Muscle layer of colon (tissue), 2 donors: ENCODE results near the gene PKN1.

Source experiments
- H3K27ac ChIP-seq: one replicate; pipeline ENCODE4 v1.7.0; 2013; ENCODE audit warnings: low read depth, mild to moderate bottlenecking, low read length, moderate library complexity
- H3K27me3 ChIP-seq, 2 donors: one replicate each; pipeline ENCODE4 v1.7.0; 2013; ENCODE audit warnings: low read length in 2 of 2, mild to moderate bottlenecking in 2 of 2; ENCODE audit not compliant: insufficient read depth in 2 of 2, control insufficient read depth in 1 of 2
- H3K36me3 ChIP-seq: one replicate; pipeline ENCODE4 v1.7.0; 2013; ENCODE audit warnings: mild to moderate bottlenecking, low read length; ENCODE audit not compliant: insufficient read depth
- H3K4me1 ChIP-seq: one replicate; pipeline ENCODE4 v1.7.0; 2013; ENCODE audit warnings: mild to moderate bottlenecking, low read length; ENCODE audit not compliant: insufficient read depth
- H3K4me3 ChIP-seq, 2 donors: one replicate each; pipeline ENCODE4 v1.7.0; 2013; ENCODE audit warnings: low read length in 2 of 2, low read depth in 1 of 2, mild to moderate bottlenecking in 1 of 2, moderate library complexity in 1 of 2
- H3K9ac ChIP-seq: one replicate; pipeline ENCODE4 v1.7.0; 2013; ENCODE audit warnings: low read length
- H3K9me3 ChIP-seq: one replicate; pipeline ENCODE4 v1.7.0; 2013; ENCODE audit warnings: mild to moderate bottlenecking, low read length
- donor health status: abdominal sarcoma.
- donor health status: Adenocarcinoma of cecum.

Gene PKN1

DNA sequence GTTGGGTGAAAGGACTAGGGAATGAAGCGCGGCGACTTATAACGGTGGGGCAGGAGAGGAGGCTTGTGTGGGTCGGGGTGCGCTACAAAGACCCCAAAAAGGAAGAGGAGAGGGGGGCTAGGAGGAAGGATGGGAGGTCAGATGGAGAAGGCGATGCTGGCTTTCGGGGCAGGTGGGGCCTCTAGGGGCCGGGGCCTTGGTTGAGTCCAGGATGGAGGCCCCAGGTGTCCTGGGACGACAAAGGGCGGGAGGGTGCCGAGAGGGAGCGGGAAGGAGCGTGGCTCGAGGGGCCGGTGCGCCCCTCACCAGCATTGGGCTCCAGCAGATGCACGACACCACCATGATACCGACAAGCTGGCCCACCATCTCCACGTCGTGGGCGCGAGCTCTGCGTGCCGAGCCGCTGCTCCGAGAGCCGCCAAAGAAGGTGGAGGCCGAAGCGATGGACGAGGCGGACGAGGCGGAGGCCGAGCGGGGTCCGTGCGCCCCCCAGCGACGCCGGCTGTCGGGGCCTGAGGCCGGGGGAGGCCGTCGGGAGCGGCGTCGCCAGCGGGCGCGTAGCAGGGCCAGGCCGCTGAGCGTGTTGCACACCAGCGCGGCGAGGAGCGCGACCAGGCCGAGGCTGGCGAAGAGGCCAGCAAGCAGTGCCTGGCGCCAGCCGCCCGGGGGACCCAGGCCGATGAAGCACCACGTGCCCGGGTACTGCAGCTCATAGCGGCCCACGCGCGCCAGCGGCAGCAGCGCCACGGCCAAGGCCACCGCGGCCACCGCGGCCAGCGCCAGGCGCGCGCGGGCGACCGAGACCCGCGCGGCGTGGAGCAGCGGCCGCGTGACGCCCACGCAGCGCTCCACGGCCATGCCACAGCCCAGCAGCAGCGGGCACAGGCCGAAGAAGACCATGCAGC is 40.2 kb downstream of the PKN1 start:
- peaks cover 33% of the 10 kb centered on the region for H3K36me3 ChIP-seq
- no peaks in the 10 kb centered on the region for H3K9me3 ChIP-seq
- peaks cover 10 to 43% of the 10 kb centered on the region in 2 donors for H3K27me3 ChIP-seq
- H3K27ac ChIP-seq = no peak overlapping the region
- H3K4me1 ChIP-seq = peaks cover 18% of the 10 kb centered on the region
- no peak overlapping the region for H3K9ac ChIP-seq
- no peak overlapping the region for H3K4me3 ChIP-seq

- no peak overlapping the region for H3K9ac ChIP-seq
Measured at GRCh38 chr19:14473978-14474578, 41.0 kb downstream of the PKN1 start.

DNA sequence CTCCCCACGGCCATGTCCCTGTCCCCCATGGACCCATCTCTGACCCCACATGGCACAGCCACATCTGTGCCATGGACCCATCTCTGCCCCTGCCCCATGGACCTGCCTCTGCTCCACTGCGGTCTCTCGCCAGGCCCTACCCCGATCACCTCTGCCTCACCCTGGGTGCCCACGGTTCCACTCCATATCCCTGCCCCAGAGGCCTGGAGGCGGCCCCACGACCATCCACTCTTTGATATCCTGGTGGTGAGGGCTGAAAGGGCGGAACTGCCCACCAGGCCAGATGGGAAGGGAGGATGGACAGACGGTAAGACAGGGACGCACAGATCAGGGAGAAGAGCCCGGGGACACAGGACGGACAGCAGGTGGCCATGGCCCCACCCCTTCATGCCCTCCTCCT is 41.7 kb downstream of the PKN1 start:
- Histone ChIP-seq H3K9ac (no peak overlapping the region), H3K9me3 (no peaks in the 10 kb centered on the region), H3K4me3 (no peak overlapping the region), H3K27me3 (peaks cover 10 to 43% of the 10 kb centered on the region in 2 donors), H3K36me3 (peaks cover 25% of the 10 kb centered on the region), H3K4me1 (peaks cover 18% of the 10 kb centered on the region), H3K27ac (no peak overlapping the region)

More at GRCh38 chr19:14473978-14474578, 41.0 kb downstream of the PKN1 start:
- peaks cover 10 to 43% of the 10 kb centered on the region in 2 donors for H3K27me3 ChIP-seq
- H3K36me3 ChIP-seq = peaks cover 27% of the 10 kb centered on the region
- no peak overlapping the region for H3K27ac ChIP-seq
- no peak overlapping the region for H3K4me3 ChIP-seq
- peaks cover 18% of the 10 kb centered on the region for H3K4me1 ChIP-seq
- no peaks in the 10 kb centered on the region for H3K9me3 ChIP-seq

DNA sequence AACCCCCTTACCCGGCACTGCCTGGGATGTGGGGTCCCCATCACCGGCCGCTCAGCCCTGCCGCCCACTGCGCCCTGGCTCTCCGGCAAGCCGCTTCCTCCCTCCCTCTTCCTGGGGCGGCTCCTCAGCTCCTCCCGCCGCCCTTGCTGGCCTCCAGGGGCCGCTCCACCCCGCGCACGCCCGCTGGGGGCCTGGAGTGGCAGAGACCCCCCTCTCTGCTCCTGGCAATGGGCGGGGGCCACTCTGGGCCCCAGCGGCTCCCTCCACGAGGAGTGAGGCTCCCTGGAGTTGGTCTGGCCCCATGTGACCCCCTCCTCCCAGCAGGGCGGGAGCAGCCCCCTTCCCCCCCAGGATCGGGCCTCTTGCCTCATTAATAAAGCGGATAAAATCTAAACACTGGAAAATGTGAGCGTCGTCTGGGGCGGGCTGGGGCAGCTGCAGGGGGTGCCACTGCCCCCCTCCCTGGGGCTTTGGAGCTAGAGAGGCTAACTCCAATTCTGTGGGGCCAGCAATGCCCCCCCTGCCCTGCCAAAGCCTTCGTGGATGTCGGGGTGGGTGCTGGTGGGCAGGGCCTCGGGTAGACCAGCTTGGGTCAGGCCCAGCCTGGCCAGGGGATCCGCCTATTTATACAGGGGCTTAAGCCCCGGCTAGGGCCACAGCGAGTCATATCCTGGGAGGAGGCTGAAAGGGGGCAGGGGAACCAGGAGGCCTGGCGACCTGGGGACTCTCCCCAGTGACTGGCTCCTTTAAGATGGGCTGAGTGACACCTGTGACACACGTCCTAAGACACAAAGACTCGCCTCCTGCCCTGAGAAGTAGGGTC is 42.4 kb downstream of the PKN1 start, which contains the start of gene PTGER1:
PTGER1 (minus strand) TSS at position 104 of the 823 bp plus-strand sequence. CDS start 1,034 bp downstream, outside the sequence.
- Histone ChIP-seq H3K9ac (no peak within 1 kb of the TSS), H3K4me3 (no peak within 1 kb of the TSS), H3K9me3 (no peaks in the 10 kb centered on the region), H3K27ac (no peak within 1 kb of the TSS), H3K4me1 (peaks cover 18% of the 10 kb centered on the region), H3K36me3 (peaks cover 21% of the 10 kb centered on the region), H3K27me3 (peaks cover 10 to 43% of the 10 kb centered on the region in 2 donors)

DNA sequence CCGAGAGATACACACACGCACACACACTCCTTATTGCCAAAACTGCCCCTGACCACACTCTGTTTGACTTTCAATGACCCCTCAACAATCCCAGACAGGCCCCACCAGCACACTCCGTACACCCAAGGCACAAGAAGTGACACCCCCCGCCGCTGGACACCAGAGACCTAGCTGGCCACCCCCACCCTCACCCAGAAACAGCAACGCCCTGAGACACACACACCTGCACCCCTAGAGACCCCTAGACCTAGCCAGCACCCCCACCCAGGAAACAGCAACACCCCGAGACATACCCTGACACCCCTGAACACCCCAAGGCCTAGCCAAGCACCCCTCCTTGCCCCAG is 43.2 kb downstream of the PKN1 start:
- Histone ChIP-seq H3K9me3 (no peaks in the 10 kb centered on the region), H3K4me1 (peaks cover 18% of the 10 kb centered on the region), H3K27me3 (peaks cover 10 to 42% of the 10 kb centered on the region in 2 donors), H3K9ac (no peak overlapping the region), H3K36me3 (peaks cover 17% of the 10 kb centered on the region), H3K27ac (no peak overlapping the region), H3K4me3 (no peak overlapping the region)

GRCh38 chr19:14476673-14477401 is 43.7 kb downstream of the PKN1 start:
- peaks cover 18% of the 10 kb centered on the region for H3K4me1 ChIP-seq
- no peak overlapping the region for H3K27ac ChIP-seq
- peaks cover 17% of the 10 kb centered on the region for H3K36me3 ChIP-seq
- H3K9ac ChIP-seq = no peak overlapping the region
- H3K27me3 ChIP-seq = peaks cover 10 to 36% of the 10 kb centered on the region in 2 donors
- H3K9me3 ChIP-seq = no peaks in the 10 kb centered on the region
- no peak overlapping the region for H3K4me3 ChIP-seq

- Histone ChIP-seq H3K9ac (no peak overlapping the region), H3K9me3 (no peaks in the 10 kb centered on the region), H3K36me3 (peaks cover 17% of the 10 kb centered on the region), H3K4me1 (peaks cover 11% of the 10 kb centered on the region), H3K27ac (no peak overlapping the region), H3K27me3 (peaks cover 7 to 29% of the 10 kb centered on the region in 2 donors), H3K4me3 (no peak overlapping the region)
Measured at GRCh38 chr19:14477418-14478112, 44.5 kb downstream of the PKN1 start.

- H3K9me3 ChIP-seq = no peaks in the 10 kb centered on the region
- H3K36me3 ChIP-seq = peaks cover 17% of the 10 kb centered on the region
- H3K4me3 ChIP-seq = no peak overlapping the region
- H3K9ac ChIP-seq = no peak overlapping the region
- peaks cover 9% of the 10 kb centered on the region for H3K4me1 ChIP-seq
- H3K27me3 ChIP-seq = peaks cover 2 to 23% of the 10 kb centered on the region in 2 donors
- no peak overlapping the region for H3K27ac ChIP-seq
Measured at GRCh38 chr19:14478113-14478545, 45.0 kb downstream of the PKN1 start.

DNA sequence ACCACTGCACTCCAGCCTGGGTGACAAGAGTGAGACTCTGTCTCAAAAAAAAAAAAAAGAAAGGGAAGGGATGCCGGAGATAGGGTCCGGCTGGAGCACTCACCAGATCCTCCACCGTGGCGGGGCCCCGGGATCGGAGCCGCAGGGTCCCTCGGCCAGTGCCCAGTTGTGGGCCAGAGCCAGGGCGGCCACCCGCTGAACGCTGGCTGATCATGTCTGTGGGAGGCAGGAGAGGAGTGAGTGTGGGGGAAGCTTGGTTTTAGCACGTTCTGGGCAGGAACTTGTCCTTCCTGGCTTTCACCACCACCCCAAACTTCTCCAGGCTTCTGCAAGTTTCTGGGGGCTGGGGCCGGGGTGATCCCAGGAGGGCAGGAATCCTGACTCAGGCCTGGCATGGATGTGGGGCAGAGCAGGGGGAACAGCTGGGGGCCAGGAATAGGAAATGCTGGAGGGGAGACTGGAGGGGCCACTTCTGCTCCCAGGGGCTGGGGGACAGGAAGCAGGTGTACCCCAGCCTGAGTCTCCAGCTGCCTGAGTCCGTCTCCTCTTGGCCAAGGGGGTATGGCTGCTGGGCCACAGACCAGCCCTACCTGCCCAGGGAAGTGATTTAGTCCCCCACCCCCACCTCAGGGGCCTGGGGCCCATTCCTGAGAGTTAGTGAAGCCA is 46.3 kb downstream of the PKN1 start:
- Histone ChIP-seq H3K4me1 (peaks cover 9% of the 10 kb centered on the region), H3K9ac (no peak overlapping the region), H3K9me3 (no peaks in the 10 kb centered on the region), H3K27ac (no peak overlapping the region), H3K36me3 (peaks cover 17% of the 10 kb centered on the region), H3K27me3 (peaks cover 0 to 14% of the 10 kb centered on the region in 2 donors), H3K4me3 (no peak overlapping the region)
